ENCODE data around the gene CDCA8. TPM values are rescaled to one million over a fixed set of nuclear protein-coding genes. Genes with fewer than 3 reads are reported as not detected.
A peak's percentile ranks its signal among the peaks of the same experiment; 100 is the strongest.

The CDCA8 gene
- polyA plus RNA-seq, 2 of the 4 experiments (the other 2 are of a cell fraction) = 26.8 to 32.1 TPM

- TF ChIP-seq REST (IDR thresholded peaks at IDR 0.05) = no peak
Measured at GRCh38 chr1:37752213-37752582, 59.9 kb downstream of the CDCA8 start (continued).

GRCh38 chr1:37752583-37753471 is 60.5 kb downstream of the CDCA8 start:
- H3K4me2 ChIP-seq = peak overlapping the region; percentile 71
- DNase-seq (ENCODE audit: low read depth in 1 of 2, low spot score in 1 of 2) = peak in 1 of 2 experiments; percentile 53
- 26% methylated on average over 5 of the region's 105 CpGs for WGBS (ENCODE audit: missing lambda C conversion rate)
- no peaks in the 10 kb centered on the region for H3K9me3 ChIP-seq
- no peak for FAIRE-seq
- ChIA-PET POLR2A (no interaction called here), CTCF (no interaction called here)
- H3K27ac ChIP-seq = peak overlapping the region; percentile 64 to 82; a peak in 5 of 6 replicates
- no peaks in the 10 kb centered on the region for H3K4me1 ChIP-seq
- peak overlapping the region; percentile 66 for H3K4me3 ChIP-seq
- peak; percentile 82 to 86 for ATAC-seq
- no peak for TF ChIP-seq FOXS1 (CRISPR knock-in tag; IDR thresholded peaks at IDR 0.05)
- TF ChIP-seq POLR2A (IDR thresholded peaks at IDR 0.05; ENCODE audit: low read length) = peak; percentile 43
- TF ChIP-seq ATOH8 (CRISPR knock-in tag; IDR thresholded peaks at IDR 0.05; ENCODE audit: low read depth) = no peak
- 0 out of 5 replicates have a peak, but pooled peaks of 1 of the 2 experiments have one; percentile 41 for TF ChIP-seq JUN (IDR thresholded peaks at IDR 0.05)

- peak overlapping the region; percentile 66; the same call in 2 of the 3 replicates for H3K4me3 ChIP-seq
- H3K4me2 ChIP-seq = peak overlapping the region; percentile 71
- 72% methylated on average over 24 of the region's 52 CpGs for WGBS (ENCODE audit: missing lambda C conversion rate)
- TF ChIP-seq NFE2L2 (conservative IDR thresholded peaks at IDR 0.05; ENCODE audit: low read length) (no peak), ZFP36 (IDR thresholded peaks at IDR 0.05; ENCODE audit: borderline replicate concordance, partially characterized antibody) (no peak), MAFK (IDR thresholded peaks at IDR 0.05; ENCODE audit: partially characterized antibody) (no peak), ATOH8 (CRISPR knock-in tag; IDR thresholded peaks at IDR 0.05; ENCODE audit: low read depth) (no peak), MYC (IDR thresholded peaks at IDR 0.05; ENCODE audit: borderline replicate concordance, low read length) (no peak), POLR2AphosphoS2 (conservative IDR thresholded peaks at IDR 0.05; ENCODE audit: low read length) (no peak), ELK1 (IDR thresholded peaks at IDR 0.05; ENCODE audit: low read depth, low read length) (no peak), CBX2 (IDR thresholded peaks at IDR 0.05; ENCODE audit: borderline replicate concordance, low read depth) (no peak), HDAC2 (IDR thresholded peaks at IDR 0.05) (no peak), SREBF2 (IDR thresholded peaks at IDR 0.05) (no peak), CBX8 (IDR thresholded peaks at IDR 0.05) (no peak)
- ATAC-seq (no peak), FAIRE-seq (no peak), DNase-seq (ENCODE audit: low read depth in 1 of 2, low spot score in 1 of 2) (no peak)
- ChIA-PET CTCF (interaction anchor here (1.5 kb wide), 1 partner anchor 9 kb away, joined by 4 read pairs; no protein-coding TSS in a partner anchor), POLR2A (no interaction called here)
- H3K27ac ChIP-seq = no peak overlapping the region; a peak in 2 of 6 replicates
- no peaks in the 10 kb centered on the region for H3K4me1 ChIP-seq
- H3K9me3 ChIP-seq = no peaks in the 10 kb centered on the region
Measured at GRCh38 chr1:37753473-37754321, 61.4 kb downstream of the CDCA8 start.
